DOHH2 (cell line): ENCODE results near the gene CPLANE2.

Source experiments
- H3F3A ChIP-seq: fragments of 200-600 bp; sonication (generic), shearing (Covaris generic); 2 replicates; pipeline ENCODE4 v1.6.0; 2016; ENCODE audit warnings: antibody characterized with exemption, mild to moderate bottlenecking; ENCODE audit not compliant: control insufficient read depth, insufficient read depth
- H3K27ac ChIP-seq: fragments of 200-600 bp; sonication (generic); 2 replicates; pipeline ENCODE4 v1.5.1; 2014; ENCODE audit warnings: low read depth, mild to moderate bottlenecking, low read length, moderate library complexity
- H3K27me3 ChIP-seq: fragments of 200-600 bp; sonication (generic); 2 replicates; pipeline ENCODE4 v1.6.1; 2014; ENCODE audit warnings: mild to moderate bottlenecking, low read length, mixed read lengths; ENCODE audit not compliant: control insufficient read depth
- H3K36me3 ChIP-seq: fragments of 200-600 bp; sonication (generic); 2 replicates; pipeline ENCODE4 v1.6.1; 2014; ENCODE audit warnings: mild to moderate bottlenecking, low read length, moderate library complexity, mixed read lengths; ENCODE audit not compliant: control insufficient read depth
- H3K4me1 ChIP-seq: fragments of 200-600 bp; sonication (generic); 2 replicates; pipeline ENCODE4 v1.6.1; 2014; ENCODE audit warnings: mild to moderate bottlenecking, low read length, mixed read lengths; ENCODE audit not compliant: control insufficient read depth
- H3K4me2 ChIP-seq: fragments of 200-600 bp; sonication (generic); 2 replicates; pipeline ENCODE4 v1.6.0; 2014; ENCODE audit warnings: mild to moderate bottlenecking, low read length, moderate library complexity
- H3K4me3 ChIP-seq: fragments of 200-600 bp; sonication (generic); 2 replicates; pipeline ENCODE4 v1.5.1; 2014; ENCODE audit warnings: mild to moderate bottlenecking, low read length, mixed read lengths
- H3K79me2 ChIP-seq: fragments of 200-600 bp; sonication (generic); 2 replicates; pipeline ENCODE4 v1.6.1; 2014; ENCODE audit warnings: mild to moderate bottlenecking, low read length, mixed read lengths; ENCODE audit not compliant: control insufficient read depth
- H3K9me2 ChIP-seq: fragments of 200-600 bp; sonication (generic); replicated peaks from 2 replicates; pipeline ENCODE4 v1.6.1; 2014; ENCODE audit warnings: mild to moderate bottlenecking, low read length, mixed read lengths; ENCODE audit not compliant: control insufficient read depth
- H3K9me3 ChIP-seq: fragments of 200-600 bp; sonication (generic); 2 replicates; pipeline ENCODE4 v1.6.1; 2014; ENCODE audit warnings: antibody characterized with exemption, low read length, mixed read lengths; ENCODE audit not compliant: control insufficient read depth, insufficient read depth
- H4K20me1 ChIP-seq: fragments of 200-600 bp; sonication (generic); 2 replicates; pipeline ENCODE4 v1.6.0; 2014; ENCODE audit warnings: low read depth, mild to moderate bottlenecking, antibody characterized with exemption, low read length, moderate library complexity; ENCODE audit not compliant: control insufficient read depth, insufficient read depth
- EZH2phosphoT487 ChIP-seq: fragments of 200-600 bp; sonication (generic); IDR thresholded peaks from 2 replicates; pipeline ENCODE4 v1.6.1; 2017; ENCODE audit warnings: borderline replicate concordance, mild to moderate bottlenecking, antibody characterized with exemption, low read length, moderate library complexity, mixed read lengths
- TF ChIP-seq, protein P1 (sequence below): fragments of 200-600 bp; sonication (generic); IDR thresholded peaks from one replicate; pipeline ENCODE4 v1.5.1; 2014; ENCODE audit warnings: antibody characterized with exemption, mild to moderate bottlenecking, low read depth, low read length; ENCODE audit not compliant: poor library complexity, severe bottlenecking

The CPLANE2 gene

DNA sequence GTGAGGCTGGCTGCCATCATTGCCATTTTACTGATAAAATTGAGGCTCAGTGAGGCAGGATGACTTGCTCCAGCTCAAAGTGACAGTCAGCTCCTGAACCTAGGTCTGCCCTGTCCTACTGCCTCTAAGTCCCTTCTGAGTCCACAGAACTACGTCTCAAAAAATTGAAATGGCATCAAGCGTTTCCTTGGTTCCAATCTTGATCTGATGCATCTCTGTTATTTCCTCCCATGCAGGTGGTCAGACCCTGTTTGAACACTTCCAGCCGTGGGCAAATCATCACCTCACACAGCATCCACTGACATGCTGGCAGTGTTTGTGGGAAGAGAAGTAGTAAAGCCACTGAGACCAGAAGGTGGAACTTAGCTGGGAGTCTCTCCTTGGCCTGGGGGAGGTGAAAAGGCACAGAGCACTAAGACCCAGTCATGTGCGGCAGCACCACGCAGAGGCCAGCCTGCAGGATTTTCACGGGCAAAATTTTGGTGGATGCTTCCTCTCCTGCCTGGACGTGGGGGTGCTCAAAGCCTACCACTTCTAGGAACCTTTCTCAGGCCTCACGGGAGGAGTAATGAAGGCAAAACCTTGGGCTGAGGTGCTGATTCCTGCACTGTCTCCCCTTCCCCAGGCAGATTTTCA lies 7.8 kb upstream of the CPLANE2 start:
- Histone ChIP-seq H3K9me3 (no peaks in the 10 kb centered on the region), H3K9me2 (no peaks in the 10 kb centered on the region), H3K4me3 (no peak overlapping the region), H3K4me1 (peaks cover 15% of the 10 kb centered on the region), H3K4me2 (no peak overlapping the region), H4K20me1 (no peaks in the 10 kb centered on the region), H3K36me3 (peaks cover 19% of the 10 kb centered on the region), H3K27ac (no peak overlapping the region), H3K27me3 (no peaks in the 10 kb centered on the region), H3K79me2 (no peaks in the 10 kb centered on the region), H3F3A (peaks cover 5% of the 10 kb centered on the region; the same call in 1 of the 2 replicates)
- TF ChIP-seq, protein P1, sequence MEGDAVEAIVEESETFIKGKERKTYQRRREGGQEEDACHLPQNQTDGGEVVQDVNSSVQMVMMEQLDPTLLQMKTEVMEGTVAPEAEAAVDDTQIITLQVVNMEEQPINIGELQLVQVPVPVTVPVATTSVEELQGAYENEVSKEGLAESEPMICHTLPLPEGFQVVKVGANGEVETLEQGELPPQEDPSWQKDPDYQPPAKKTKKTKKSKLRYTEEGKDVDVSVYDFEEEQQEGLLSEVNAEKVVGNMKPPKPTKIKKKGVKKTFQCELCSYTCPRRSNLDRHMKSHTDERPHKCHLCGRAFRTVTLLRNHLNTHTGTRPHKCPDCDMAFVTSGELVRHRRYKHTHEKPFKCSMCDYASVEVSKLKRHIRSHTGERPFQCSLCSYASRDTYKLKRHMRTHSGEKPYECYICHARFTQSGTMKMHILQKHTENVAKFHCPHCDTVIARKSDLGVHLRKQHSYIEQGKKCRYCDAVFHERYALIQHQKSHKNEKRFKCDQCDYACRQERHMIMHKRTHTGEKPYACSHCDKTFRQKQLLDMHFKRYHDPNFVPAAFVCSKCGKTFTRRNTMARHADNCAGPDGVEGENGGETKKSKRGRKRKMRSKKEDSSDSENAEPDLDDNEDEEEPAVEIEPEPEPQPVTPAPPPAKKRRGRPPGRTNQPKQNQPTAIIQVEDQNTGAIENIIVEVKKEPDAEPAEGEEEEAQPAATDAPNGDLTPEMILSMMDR, result no peak
- no peak for TF ChIP-seq EZH2phosphoT487

DNA sequence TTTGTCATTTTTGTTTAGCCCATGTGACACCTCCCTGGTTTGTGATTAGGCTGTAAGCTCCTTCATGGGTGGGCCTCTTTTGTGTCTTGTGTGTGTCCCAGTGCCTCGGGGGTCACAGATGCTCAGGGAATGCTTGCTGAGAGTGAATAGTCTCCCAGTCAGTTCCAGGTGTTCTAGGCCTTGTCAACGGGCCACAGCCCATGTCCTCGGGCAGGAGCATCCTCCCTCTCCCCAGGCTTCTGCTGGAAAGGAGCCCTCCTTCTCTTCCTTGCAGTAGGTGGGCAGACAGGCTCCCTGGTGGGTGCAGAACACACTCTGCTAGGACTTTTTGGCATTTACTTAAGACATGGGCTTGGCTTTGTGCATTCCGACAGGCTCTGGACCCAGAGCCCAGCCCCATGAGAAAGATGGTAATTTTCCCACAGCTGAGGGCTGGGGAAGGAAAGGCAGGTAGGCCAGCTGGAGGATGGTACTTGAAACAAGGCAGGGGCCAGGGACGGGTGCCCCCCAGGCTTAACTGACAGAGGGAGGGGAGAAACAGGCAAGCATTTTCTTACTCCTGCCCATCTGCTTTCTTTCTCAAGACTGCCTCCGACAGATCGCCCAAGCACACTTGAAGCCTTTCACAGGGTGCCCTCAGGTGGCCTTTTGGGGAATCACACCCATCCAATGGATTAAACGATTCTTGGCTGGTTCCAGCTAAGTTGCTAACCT lies 7.1 kb upstream of the CPLANE2 start:
- Histone ChIP-seq H3K4me2 (no peak overlapping the region), H3K79me2 (no peaks in the 10 kb centered on the region), H3K9me3 (no peaks in the 10 kb centered on the region), H3K4me1 (peaks cover 9% of the 10 kb centered on the region), H3K27me3 (no peaks in the 10 kb centered on the region), H3K4me3 (no peak overlapping the region), H3K27ac (no peak overlapping the region), H4K20me1 (no peaks in the 10 kb centered on the region), H3K9me2 (no peaks in the 10 kb centered on the region), H3K36me3 (peaks cover 14% of the 10 kb centered on the region), H3F3A (no peaks in the 10 kb centered on the region)
- TF ChIP-seq, protein P1, result peak; percentile 85
- TF ChIP-seq EZH2phosphoT487, result no peak

DNA sequence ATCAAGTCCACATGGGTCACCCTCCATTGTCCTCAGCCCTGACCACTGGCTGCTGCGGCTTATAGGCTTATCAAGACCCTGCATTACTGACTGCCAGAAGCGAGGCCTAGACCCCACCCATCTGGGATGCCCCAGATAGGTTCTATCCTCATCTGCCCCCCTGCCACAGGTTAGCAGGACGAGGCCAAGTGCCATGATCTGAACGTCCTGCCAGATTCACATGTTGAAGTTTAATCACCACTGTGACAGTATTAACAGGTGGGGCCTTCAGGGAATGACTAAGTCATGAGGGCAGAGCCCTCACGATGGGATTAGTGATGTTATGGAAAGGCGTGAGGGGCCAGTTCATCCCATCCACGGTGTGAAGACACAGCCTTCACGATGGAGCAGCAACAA lies 6.2 kb upstream of the CPLANE2 start:
- Histone ChIP-seq H3K36me3 (peaks cover 13% of the 10 kb centered on the region), H3K27me3 (no peaks in the 10 kb centered on the region), H3K79me2 (no peaks in the 10 kb centered on the region), H3F3A (no peaks in the 10 kb centered on the region), H3K9me3 (no peaks in the 10 kb centered on the region), H3K4me3 (no peak overlapping the region), H3K4me1 (peaks cover 3% of the 10 kb centered on the region), H3K4me2 (no peak overlapping the region), H3K27ac (no peak overlapping the region), H3K9me2 (no peaks in the 10 kb centered on the region), H4K20me1 (no peaks in the 10 kb centered on the region)
- no peak for TF ChIP-seq EZH2phosphoT487
- TF ChIP-seq, protein P1, result no peak
